ENCODE results near the gene MIS18BP1.
"Not testable (repeated sequence)": the region's sequence is repeated elsewhere in the genome, so short reads cannot be mapped to it uniquely, and the experiment has no call there.

MIS18BP1 gene

GRCh38 chr14:45253070-45253753, at the start of gene MIS18BP1:
Gene MIS18BP1, minus strand, starts transcription at chr14:45253202. Its CDS starts 5,916 bp downstream, at chr14:45247286.
- peak; percentile 74 for DNase-seq (ENCODE audit: low read depth)

GRCh38 chr14:45298423-45299117, 45.6 kb upstream of the MIS18BP1 start:
- no peak for DNase-seq (ENCODE audit: low read depth)

- DNase-seq (ENCODE audit: low read depth): not testable (repeated sequence)
Measured at GRCh38 chr14:45294796-45295195, 41.8 kb upstream of the MIS18BP1 start.

GRCh38 chr14:45290547-45290946, 37.5 kb upstream of the MIS18BP1 start:
- DNase-seq (ENCODE audit: low read depth): no peak

- no peak for DNase-seq (ENCODE audit: low read depth)
Measured at GRCh38 chr14:45287610-45288009, 34.6 kb upstream of the MIS18BP1 start.

GRCh38 chr14:45284802-45285201, 31.8 kb upstream of the MIS18BP1 start:
- DNase-seq (ENCODE audit: low read depth): no peak

- not testable (repeated sequence) for DNase-seq (ENCODE audit: low read depth)
Measured at GRCh38 chr14:45281731-45282400, 28.9 kb upstream of the MIS18BP1 start.

- no peak for DNase-seq (ENCODE audit: low read depth)
Measured at GRCh38 chr14:45271858-45272537, 19.0 kb upstream of the MIS18BP1 start.

- no peak for DNase-seq (ENCODE audit: low read depth)
Measured at GRCh38 chr14:45270031-45270430, 17.0 kb upstream of the MIS18BP1 start.

GRCh38 chr14:45267071-45267470, 14.1 kb upstream of the MIS18BP1 start:
- no peak for DNase-seq (ENCODE audit: low read depth)

- no peak for DNase-seq (ENCODE audit: low read depth)
Measured at GRCh38 chr14:45262637-45263036, 9.6 kb upstream of the MIS18BP1 start.

GRCh38 chr14:45261209-45261608, 8.2 kb upstream of the MIS18BP1 start:
- no peak for DNase-seq (ENCODE audit: low read depth)

GRCh38 chr14:45258805-45259204, 5.8 kb upstream of the MIS18BP1 start:
- no peak for DNase-seq (ENCODE audit: low read depth)

- DNase-seq (ENCODE audit: low read depth): no peak
Measured at GRCh38 chr14:45258073-45258472, 5.1 kb upstream of the MIS18BP1 start.

GRCh38 chr14:45254771-45255170, 1.8 kb upstream of the MIS18BP1 start:
- no peak for DNase-seq (ENCODE audit: low read depth)

GRCh38 chr14:45253754-45254310, 830 bp upstream of the MIS18BP1 start:
- DNase-seq (ENCODE audit: low read depth): no peak

GRCh38 chr14:45252366-45253069, 484 bp downstream of the MIS18BP1 start:
- no peak for DNase-seq (ENCODE audit: low read depth)

GRCh38 chr14:45251912-45252311, 1.1 kb downstream of the MIS18BP1 start:
- no peak for DNase-seq (ENCODE audit: low read depth)

- DNase-seq (ENCODE audit: low read depth): peak; percentile 85
Measured at GRCh38 chr14:45249856-45250575, 3.0 kb downstream of the MIS18BP1 start.

GRCh38 chr14:45247427-45247826, 5.6 kb downstream of the MIS18BP1 start:
- no peak for DNase-seq (ENCODE audit: low read depth)

- DNase-seq (ENCODE audit: low read depth): no peak
Measured at GRCh38 chr14:45246691-45247090, 6.3 kb downstream of the MIS18BP1 start.
